Stimulated activated CD8-positive, alpha-beta memory T cell treated with anti-CD3 and anti-CD28 coated beads, Interleukin-15, amount 100 ng/mL, for 1 hour (primary cell): Measurements from ENCODE around the gene KCNAB2.

Experiments used
- DNase-seq: peaks from one replicate; pipeline ENCODE4 v3.0.0-alpha.2; 2020; ENCODE audit warnings: low read depth

KCNAB2 gene

GRCh38 chr1:6083385-6083784, 37.7 kb downstream of the KCNAB2 start:
- DNase-seq, result no peak

- no peak for DNase-seq
Observed at GRCh38 chr1:6083801-6084446, 38.2 kb downstream of the KCNAB2 start.

GRCh38 chr1:6084781-6085495, 39.2 kb downstream of the KCNAB2 start:
- no peak for DNase-seq

DNA sequence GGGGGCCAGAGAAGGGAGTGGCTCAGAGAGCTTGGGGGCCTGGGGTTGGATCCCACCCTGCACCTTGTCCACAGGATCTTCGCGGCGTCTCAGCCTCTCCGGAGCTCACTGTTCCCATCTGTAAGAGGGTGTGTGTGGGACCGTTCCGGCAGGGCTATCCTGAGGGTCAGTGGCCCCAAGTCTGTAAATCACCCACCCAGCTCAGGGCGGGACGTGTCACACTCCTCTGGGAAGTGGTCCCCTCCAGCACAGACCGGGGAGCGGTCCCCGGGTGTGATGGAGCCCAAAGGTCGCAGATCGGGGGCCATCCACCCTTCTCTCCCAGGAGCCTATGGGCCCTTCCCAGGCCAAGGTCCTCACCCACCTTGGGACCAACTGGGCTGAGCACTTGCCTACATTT, 40.0 kb downstream of the KCNAB2 start:
- no peak for DNase-seq

DNA sequence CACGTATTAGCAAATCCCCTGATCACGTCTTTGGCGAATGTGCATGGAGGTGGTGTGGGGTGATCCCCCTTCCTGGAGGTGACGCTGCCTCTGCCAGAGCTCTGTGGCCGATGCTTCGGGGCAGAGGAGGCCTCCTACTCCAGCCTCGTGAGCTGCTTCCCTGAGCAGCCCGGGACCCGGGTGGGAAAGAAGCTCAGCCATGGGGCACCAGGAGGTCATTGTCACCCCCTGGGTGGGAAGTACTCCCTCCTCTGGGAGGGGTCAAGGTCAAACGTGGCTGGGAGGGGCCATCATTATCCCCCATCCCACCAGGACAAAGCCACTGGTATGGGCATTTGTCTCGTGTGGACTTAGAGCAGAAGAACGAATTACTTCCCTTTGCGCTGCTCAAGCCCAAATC, 40.7 kb downstream of the KCNAB2 start:
- DNase-seq, result no peak

DNA sequence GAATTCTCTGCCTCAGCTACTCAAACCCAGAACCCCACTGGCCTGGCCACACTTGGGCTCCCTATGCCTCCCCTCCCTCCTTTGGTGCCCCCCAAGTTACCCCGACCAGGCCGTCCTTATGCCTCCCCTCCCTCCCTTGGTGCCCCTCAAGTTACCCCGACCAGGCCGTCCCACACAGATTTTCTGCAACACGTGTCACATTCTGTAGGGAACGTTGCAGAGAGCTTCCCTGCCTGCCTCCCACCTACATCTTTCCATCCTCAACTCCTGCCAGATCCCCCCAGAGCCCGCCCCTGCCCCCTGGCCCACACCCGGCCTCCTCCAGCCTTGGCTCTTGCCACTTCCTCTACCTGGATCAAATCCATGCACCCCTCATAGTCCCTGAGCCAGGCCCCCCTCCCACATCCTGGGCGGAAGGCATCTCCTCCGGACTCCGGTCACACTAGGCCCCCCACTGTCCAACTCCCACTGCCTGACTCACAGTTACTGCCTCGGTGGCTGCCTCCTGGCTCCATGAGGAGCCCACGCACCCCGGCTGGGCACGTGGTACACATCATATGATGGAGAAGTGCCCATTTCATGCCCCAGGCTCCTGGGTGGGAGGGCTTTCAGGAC, 41.2 kb downstream of the KCNAB2 start:
- DNase-seq, result no peak

DNA sequence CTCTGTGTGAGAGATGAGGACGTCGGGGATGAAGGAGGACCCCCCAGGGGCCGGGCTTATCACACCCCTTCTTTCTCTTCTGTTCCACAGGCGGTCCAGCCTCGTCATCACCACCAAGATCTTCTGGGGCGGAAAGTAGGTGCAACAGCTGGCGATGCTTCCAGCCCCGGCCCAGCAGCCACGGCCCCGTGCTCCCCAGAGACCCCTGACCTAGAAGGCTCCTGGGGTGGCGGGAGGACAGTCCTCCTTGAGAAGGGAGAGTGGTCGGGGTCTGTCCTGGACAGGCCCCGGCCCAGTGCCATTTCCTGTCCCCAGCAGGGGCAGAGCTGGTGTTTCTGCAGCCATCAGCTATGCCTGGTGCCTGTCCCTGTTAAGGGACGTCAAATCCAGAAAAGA, 41.7 kb downstream of the KCNAB2 start:
- DNase-seq, result no peak

DNA sequence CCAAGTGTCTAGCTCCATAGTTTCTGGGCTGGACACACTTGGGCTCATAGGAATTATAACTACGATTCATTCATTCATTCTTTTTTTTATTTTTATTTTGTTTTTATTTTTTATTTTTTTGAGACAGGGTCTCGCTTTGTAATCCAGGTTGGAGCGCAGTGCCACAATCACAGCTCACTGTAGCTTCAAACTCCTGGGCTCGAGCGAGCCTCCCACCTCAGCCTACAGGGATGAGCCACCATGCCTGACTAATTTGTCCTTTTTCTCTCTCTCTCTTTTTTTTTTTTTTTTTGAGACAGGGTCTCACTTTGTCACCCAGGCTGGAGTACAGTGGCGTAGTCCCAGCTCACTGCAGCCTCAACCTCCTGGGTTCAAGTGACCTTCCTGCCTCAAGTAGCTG, 42.3 kb downstream of the KCNAB2 start:
- no peak for DNase-seq

GRCh38 chr1:6088956-6089355, 43.3 kb downstream of the KCNAB2 start:
- no peak for DNase-seq

- no peak for DNase-seq
Observed at GRCh38 chr1:6090288-6090687, 44.6 kb downstream of the KCNAB2 start.

DNA sequence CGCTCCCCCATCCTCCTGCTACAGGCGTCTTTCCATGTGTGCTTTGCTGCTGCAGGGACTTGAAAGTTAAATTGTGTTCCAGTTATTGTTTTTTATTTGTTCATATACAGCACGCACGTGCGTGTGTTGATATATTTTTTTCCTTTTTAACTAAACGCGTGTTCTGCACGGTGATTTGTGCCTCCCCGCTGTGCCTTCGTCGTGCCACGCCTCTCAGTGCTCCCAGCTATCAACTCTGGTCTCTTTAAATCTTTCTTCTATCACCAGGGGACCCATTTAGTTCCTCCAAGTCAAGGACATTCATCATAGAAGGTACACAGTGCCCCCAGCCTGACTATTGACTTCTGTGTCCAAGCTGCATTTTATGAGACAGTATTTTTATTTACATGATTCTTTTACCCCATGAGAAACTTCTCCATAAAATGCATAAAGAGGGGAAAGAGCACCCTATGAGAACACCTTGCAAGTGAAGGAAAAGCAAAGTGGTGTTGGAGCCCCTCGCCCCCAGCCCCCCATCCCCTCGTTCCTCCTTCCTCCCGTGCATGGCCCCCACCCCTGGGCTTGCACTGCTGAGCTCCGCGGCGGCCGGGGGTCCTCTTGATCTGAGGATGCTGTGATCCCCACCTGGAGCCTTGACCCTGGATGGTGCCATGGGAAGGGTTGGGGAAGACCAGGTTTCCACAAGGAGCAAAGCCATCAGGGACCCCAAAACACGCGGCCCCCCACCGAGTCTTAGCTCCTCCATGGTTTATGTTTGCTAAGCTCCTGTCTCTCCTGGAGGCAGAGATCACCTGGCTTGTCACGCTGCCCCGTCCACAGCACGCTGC, 45.5 kb downstream of the KCNAB2 start:
- no peak for DNase-seq

DNA sequence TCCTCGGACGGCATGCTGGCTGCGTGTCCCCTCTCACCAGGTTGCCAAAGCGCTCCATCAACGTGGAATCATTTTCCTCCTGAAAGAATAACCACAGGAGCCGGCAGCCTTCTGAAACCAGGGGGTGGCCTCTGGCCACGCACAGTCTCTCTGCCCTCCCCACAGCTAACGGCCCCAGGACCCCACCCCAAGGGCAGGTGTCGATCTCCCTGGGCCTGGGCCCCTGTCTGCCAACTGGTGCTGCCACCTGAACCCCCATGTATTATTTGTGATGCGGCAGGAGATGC, 46.1 kb downstream of the KCNAB2 start:
- DNase-seq, result no peak

DNA sequence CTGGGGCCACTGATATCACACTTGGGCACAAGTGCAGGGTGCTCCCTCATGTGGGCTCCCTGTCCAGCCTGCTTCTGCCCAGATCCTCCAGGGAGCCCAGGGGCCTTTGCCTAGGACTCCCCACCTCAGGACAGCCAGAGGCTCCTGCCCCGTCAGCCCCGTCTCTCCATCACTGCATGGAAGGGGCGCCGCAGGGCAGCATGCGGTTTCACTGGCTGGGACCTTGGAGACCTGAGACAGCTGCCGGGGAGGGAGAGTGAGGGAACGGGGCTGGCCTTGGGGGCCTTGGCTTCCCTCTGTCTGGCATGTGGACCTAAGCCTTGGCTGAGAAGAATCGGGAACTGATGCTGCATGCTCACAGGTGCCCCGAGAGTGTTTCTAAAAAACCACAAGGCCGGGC, 46.5 kb downstream of the KCNAB2 start:
- DNase-seq, result no peak

- no peak for DNase-seq
Observed at GRCh38 chr1:6093071-6093470, 47.4 kb downstream of the KCNAB2 start.

- DNase-seq, result no peak
Observed at GRCh38 chr1:6093611-6094010, 47.9 kb downstream of the KCNAB2 start.

DNA sequence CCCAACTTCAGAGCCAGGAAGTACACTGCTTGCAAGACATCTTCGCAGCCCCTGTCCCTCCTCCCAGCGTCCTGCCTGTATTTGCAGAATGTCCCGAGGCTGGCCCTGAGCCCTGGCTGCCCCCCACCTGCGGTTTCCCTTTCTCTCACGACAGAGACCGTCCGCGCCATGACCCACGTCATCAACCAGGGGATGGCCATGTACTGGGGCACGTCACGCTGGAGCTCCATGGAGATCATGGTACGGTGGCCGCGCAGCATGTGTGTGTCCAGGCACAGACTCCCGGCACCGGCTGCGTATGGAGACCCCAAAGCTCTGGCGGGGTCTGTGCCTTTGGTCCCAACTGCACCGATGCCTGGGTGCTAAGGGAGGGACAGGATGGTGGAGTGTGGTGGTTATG, 48.6 kb downstream of the KCNAB2 start:
- no peak for DNase-seq

DNA sequence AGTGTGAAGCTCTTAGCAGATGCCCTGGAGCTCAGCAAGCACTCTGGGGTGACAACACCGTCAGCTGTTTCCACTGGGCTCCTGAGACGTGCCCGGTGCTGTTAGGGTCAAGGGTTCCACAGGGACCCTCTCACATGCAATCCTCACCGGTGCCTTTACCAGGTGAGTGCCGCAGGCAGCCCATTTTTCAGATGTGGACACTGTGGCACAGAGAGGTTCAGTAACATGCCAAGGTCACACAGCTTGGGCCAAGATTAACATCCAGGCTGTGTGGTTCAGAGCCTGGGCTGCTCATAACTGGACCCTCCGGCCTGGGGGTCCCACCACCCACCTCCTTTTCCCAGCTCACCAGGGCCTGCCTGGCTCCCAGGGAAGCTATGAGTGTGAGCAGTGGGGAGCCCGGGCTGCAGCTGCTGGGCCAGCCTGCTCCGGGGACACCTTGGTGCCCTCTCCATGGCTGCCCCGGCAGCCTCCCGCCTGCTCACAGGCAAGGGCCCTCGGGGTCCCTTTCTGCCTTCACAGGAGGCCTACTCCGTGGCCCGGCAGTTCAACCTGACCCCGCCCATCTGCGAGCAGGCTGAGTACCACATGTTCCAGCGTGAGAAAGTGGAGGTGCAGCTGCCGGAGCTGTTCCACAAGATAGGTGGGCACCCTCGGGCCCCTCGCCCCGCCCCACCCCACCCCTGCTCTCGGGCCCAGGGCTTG, 49.3 kb downstream of the KCNAB2 start:
- no peak for DNase-seq

DNA sequence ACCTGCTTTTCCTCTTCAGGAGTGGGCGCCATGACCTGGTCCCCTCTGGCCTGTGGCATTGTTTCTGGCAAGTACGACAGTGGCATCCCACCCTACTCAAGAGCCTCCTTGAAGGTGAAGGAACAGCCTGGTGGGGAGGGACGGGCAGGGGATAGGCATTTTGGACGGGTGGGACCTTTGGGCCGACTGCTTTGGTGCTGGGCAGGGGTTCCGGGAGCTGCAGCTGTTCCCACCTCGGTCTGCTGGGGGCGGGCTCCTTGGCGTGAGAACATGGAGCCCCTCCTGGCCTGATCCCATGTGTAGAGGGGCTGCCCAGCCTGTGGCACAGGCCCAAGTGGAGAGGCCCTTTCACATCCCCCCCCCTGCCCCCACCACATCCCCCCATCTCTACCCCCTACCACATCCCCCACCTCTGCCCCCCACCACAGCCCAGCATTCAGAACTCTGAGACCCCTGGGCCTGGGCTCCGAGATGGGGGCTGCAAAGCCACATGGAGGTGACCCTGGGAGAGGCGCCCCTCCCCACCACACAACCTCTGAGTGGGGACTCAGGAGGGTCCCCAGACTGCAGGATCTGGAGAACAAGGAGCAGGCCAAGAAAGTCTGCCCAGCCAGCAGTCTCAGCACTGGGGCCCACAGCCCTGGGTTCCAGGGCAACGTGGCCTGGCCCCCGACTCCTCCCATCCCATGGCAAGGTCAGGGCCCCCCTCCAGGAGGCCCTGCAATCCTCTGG, 50.0 kb downstream of the KCNAB2 start:
- DNase-seq, result no peak

- DNase-seq, result no peak
Observed at GRCh38 chr1:6096243-6097116, 50.8 kb downstream of the KCNAB2 start.

DNA sequence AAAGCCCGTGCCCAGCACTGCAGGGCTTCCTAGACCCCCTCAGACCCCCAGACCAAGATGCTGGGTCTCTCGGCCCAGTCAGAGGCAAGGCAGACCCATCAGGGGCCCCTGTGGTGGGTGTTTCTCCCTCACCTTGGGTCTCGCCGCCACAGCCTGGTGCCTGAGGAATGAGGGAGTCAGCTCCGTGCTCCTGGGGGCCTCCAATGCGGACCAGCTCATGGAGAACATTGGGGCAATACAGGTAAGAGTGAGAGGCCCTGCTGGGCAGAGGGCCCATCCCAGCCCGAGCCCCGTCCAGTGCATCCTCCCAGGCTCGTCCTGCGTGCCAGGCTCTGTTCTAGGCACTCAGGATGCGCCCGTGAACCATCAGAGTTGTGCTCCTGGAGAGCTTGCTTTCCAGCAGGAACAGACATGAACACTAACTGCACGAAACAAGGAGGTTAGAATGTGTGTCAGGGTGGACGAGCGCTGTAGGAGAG, 51.5 kb downstream of the KCNAB2 start:
- DNase-seq, result no peak
